ENCODE data around the gene EXOC3L1.

DNA sequence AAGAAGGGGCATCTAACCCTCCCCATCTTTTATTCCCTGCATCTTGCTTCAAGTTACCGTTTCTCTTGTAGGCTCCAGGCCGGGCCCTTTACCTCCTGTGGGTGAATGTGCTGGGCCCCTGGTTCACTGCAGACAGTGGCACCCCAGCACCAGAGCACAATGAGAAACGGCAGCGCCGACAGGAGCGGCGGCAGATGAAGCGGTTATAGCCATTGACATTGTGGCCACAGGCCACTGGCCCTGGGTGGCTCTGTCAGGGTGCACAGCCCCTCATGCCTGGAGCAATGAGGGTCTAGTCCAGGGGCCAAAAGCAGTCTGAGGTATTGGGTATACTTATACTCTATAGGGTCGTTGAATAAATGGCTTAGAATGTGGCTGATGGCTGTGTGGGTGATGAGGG is 39.0 kb upstream of the EXOC3L1 start:
- no peak for TF ChIP-seq POLR2A (IDR thresholded peaks at IDR 0.05)
- TF ChIP-seq, protein P1, sequence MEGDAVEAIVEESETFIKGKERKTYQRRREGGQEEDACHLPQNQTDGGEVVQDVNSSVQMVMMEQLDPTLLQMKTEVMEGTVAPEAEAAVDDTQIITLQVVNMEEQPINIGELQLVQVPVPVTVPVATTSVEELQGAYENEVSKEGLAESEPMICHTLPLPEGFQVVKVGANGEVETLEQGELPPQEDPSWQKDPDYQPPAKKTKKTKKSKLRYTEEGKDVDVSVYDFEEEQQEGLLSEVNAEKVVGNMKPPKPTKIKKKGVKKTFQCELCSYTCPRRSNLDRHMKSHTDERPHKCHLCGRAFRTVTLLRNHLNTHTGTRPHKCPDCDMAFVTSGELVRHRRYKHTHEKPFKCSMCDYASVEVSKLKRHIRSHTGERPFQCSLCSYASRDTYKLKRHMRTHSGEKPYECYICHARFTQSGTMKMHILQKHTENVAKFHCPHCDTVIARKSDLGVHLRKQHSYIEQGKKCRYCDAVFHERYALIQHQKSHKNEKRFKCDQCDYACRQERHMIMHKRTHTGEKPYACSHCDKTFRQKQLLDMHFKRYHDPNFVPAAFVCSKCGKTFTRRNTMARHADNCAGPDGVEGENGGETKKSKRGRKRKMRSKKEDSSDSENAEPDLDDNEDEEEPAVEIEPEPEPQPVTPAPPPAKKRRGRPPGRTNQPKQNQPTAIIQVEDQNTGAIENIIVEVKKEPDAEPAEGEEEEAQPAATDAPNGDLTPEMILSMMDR (IDR thresholded peaks at IDR 0.05), result no peak
